GM21723 (cell line): ENCODE data around the gene RARRES1.

Source experiments
- ATAC-seq: cut with Tn5 transposase; IDR thresholded peaks from one replicate; pipeline ENCODE4 v1.9.1; 2021; ENCODE audit warnings: mild to moderate bottlenecking, moderate library complexity; ENCODE audit not compliant: unreplicated experiment

Gene RARRES1

DNA sequence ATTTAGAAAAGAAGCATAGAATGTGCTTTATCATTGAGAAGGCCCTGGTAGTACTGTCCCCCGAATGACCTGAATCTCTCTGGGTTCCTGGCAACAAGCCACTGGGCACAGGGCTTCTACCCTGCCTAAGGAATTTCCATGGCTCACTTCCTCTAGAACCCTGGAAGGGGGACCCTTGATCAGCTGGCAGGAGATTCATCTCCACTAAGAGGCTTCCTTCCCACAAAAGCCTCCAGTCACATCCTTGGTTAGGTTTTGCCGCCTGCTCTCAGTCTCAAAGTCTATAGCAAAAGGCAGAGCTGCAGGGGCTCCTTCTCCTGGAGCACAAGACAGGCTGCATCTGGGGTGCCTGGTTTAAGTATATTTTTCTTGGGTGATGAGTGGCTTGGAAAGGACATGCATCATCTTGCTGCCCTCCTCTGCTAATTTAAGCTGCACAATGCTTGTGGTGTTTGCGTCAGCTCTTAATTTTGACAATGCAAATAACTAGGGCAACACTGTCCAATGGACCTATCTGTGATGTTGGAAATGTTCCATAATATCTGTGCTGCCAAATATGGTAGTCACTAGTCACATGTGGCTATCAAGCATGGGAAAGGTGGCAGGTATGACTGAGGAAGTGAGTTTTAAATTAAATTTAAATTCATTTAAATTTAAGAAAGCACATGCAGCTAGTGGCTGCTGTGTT, 33.4 kb upstream of the RARRES1 start:
- ATAC-seq: no peak

DNA sequence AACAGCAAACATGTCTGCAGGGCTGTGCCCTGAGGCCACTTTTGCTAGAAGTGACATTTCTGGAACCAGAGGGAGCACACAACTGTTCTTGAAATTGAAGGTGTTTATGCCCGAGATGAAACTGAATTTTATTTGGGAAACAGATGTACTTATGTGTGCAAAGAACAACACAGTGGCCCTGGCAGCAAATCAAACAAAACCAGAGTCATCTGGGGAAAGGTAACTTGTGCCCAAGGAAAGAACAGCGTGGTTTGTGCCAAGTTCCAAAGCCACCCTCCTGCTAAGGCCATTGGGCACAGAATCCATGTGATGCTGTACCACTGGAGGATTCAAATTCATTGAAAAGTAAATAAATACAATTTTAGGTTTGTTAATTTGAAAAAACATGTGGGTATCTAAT, 31.2 kb upstream of the RARRES1 start:
- ATAC-seq: no peak

DNA sequence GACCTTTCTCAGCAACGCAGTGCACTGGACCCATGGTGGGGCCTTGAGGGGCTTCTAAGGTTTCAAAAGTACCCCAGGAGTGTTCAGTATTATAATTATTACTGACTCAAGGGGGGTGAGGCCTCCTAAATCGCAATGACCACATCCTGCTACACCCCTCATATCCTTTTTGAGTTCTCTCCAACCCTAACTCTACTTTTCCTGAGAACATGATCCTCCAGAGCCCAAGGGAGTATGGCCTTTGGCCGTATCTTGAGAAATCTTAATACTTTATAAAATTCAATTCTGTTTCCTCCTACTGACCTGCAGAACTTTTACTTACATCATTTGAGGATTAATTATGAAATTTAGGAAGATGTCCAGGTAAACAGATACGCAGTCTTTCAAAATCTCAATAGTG, 30.4 kb upstream of the RARRES1 start:
- ATAC-seq: no peak

DNA sequence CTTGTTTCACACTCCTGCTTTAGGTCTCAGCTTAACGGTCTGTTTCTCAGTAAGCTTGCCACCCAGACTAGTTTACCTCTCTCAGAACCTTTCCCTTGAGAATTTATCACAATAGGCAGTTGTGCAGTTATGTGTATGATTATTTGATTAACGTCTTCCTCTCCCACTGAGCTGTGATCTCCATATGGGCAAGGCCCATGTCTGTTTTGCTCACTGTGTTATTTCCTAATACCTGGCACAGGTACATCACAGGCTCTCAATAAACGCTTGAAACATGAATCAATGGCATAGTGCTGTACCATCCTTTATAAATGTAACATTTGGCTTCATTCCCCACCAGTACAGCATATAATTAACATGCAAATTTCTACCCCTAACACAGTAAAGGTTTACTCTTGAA, 29.1 kb upstream of the RARRES1 start:
- no peak for ATAC-seq

DNA sequence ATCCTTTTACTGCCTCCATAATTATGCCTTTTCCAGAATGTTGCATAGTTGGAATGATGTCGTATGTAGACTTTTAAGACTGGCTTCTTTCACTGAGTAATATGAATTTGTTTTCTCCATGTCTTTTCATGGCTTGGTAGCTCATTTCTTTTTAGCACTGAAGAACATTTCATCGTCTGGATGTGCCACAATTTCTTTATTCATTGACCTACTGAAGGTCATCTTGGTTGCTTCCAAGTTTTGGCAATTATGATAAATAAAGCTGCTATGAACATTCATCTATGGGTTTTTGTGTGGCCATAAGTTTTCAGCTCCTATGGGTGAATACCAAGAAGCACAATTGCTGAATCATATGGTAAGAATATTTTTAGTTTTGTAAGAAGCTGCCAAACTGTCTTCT, 23.2 kb upstream of the RARRES1 start:
- no peak for ATAC-seq

DNA sequence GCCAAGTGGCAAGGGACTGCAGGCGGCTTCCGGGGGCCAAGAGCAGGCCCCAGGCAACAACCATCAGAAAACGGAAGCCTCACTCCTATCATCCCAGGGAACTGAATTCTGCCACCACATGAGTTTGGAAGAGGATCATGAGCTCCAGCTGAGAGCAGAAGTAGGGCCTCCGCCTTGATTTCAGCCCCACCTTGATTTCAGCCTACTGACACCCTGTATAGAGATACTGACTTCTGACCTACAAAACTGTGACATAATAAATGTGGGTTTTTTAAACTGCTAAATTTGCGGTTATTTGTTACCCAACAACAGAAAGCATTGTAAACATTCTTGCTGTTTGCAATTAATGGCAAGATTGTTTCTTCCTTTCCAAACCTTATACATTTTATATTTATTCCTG, 21.6 kb upstream of the RARRES1 start:
- ATAC-seq: no peak

DNA sequence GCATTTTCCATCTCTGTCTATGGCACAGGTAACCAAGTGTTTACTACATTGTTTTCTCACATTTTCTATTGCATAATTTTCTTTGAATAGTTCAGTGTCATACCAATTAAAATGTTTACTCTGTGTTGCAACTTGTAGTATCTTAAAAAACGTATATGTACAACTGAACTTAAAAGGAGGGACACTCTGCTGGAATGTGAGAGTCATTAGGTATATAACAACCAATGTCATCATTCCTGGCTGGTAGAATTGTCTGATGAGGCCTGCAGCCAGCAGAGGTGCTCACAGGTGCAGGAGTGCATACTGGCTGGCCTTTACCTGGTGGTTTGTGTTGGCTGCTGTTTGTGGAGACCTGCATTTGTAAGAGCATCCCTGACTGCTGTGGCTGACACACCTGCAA, 19.1 kb upstream of the RARRES1 start:
- ATAC-seq: no peak

DNA sequence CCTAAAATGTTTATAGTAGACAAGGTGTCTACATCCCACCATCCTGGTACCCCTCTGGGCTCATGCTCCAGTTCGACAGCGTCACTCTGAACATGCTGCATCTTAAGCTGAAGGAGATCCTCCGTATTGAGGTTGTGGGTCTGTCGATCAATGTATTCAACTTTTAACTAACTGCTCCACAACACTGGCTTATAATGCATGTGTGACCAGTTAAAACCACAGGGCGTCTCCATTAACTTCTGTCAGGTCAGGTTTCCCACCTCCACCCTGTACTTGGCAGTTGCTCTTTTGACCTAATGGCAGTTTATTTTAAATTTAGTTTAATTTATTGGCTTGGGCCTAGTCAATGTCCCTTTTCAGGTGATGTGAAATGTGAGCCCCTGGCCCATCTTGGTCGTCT, 17.8 kb upstream of the RARRES1 start:
- no peak for ATAC-seq

DNA sequence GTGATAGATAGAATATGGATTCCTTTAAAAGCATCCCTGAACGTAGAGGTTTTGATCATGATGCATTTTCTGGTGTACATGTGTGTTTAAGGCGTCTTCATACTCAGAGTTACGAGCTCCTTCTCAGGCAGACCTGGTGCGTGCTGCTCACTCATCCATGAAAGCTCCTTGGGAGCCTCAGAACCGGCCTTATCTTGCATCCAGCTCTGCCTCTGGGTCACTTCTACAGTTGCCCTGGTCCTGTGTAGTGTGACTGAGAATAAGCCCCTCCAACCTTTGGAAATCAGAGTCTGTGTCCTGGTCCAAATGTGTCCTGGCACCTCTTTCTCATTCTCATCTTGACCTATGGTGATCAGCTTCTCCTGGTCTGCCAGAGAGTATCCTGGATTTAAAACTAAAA, 17.3 kb upstream of the RARRES1 start:
- ATAC-seq: no peak

DNA sequence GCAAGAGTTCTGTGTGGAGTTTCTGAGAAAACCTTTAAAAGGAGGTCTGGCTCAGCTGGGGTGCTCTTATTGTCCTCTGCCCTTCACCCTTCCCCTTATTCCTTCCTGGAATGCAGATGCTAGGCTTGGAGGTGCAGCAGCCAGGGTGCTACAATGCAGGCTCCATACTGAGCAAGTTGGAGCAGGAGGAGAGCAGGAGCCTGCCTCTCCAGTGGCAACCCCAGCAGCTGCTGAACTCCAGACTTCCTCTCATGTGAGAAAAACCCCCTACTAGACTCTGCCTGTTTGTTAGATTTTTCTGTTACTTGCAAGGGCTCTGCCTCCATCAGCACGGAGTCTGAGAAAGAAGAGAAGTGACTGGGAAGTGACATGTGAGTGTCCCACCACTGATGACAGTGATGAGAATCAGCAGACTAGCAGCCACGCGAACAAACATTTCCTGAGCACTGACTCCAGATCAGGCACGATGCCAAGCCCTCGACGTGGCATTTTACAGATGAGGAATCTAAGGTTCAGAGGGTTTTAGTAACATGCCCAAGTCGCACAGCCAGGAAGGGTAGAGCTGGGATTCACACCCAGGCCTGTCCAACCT, 16.1 kb upstream of the RARRES1 start:
- no peak for ATAC-seq

DNA sequence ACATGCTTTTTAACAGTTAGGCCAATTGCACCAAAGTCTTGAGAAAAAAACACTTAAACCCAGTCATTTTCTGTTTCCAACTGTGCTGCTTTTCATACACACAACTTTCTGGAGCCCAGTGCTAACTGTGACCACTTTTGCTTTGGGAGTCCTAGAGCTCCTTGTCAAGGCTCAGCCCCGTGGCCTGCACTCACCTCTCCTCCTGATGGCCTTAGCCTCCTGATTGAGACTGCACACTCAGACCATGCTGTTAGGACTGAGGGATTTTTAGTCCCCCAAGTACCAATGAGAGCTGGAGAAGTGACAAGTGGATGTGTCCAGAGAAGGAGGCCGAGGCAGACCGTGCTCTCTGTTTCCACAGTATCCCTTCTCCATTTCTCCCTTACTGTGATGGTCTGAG, 15.2 kb upstream of the RARRES1 start:
- ATAC-seq: no peak

DNA sequence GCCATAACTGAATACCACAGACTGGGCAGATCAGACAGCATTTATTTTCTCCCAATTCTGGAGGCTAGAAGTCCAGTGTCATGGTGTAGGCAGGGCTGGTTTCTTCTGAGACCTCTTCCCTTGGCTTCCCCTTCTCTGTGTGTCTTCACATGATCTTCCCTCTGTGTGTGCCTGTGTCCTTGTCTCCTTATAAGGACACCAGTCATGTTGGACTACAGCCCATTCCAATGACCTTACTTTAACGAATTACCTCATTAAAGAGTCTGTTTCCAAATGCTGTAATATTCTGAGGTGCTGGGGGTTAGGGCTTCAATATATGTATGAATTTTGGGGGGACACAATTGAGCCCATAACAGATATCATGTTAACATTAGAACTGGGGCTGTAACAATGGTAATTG, 13.3 kb upstream of the RARRES1 start:
- no peak for ATAC-seq

DNA sequence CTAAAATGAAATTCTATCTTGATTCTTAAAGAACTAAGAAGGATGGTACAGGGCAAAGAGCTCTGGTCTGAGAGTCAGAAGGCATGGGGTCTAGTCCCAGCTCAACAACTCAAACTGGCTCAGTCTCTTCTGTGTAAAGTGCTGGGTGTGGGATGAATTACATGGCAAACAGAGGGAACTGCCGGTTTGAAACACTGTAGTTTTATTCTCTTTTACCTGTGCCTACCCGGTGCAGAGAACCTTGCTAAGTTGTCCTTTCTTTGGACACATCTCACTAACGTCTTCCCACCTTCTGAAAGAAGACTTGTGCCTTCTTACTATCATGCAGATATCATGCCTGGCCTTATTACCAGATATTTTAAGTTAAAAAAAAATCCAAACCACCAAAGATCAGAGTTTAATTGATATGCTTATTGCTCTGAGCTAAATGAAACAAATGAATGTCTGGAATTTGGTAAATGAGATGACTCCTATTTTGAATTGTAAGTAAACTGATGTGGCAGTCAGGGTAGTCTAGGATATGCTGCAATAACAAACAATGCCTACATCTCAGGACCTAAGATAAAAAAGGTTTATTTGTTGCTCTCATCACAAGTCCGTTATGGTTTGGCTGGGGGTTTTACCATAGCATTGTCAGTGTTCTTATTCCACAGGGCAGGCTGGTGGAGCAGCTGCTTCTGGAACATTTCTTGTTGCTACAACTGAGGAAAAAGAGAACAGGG, 12.5 kb upstream of the RARRES1 start:
- no peak for ATAC-seq

DNA sequence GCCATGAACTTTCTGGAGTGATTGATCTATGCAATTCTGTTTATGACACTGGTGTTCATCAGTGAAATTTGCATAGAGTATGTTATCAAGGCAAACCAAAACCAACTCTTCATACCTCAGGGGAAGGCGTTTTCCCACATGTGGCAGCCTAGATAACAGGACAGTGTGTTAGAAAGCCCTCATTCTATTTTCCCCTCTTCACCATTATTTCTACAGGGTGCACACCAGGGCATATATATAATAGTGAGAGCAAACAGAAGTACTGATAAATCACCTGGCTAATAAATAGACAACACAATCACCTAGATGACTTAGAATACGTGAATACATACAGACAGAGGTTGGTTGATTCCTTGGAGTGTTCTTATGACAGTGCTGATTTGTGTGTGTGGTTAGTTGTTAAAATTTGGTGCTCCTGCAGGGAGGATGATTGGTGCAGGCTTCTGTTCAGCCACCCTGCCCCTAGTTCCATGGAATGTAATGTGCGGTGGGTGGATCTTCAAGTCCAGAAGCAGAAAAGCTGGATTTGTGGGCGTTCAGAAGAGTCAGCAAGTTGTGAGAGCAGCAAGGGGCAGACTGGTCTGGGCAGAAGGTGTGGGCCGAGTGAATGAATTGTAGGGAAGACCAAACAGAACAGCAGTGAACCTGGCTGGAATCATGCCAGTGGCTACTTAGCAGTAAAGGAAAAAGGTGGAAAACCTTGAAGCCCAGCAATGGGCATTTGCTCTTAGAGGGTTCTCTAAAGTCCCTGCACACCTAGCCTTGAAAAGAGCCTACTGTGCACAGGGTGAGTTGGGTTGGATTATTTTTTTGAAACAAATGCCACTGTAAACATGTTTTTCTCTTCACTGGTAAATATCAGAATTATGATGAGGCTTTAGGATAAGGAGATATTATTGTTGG, 11.7 kb upstream of the RARRES1 start:
- no peak for ATAC-seq

DNA sequence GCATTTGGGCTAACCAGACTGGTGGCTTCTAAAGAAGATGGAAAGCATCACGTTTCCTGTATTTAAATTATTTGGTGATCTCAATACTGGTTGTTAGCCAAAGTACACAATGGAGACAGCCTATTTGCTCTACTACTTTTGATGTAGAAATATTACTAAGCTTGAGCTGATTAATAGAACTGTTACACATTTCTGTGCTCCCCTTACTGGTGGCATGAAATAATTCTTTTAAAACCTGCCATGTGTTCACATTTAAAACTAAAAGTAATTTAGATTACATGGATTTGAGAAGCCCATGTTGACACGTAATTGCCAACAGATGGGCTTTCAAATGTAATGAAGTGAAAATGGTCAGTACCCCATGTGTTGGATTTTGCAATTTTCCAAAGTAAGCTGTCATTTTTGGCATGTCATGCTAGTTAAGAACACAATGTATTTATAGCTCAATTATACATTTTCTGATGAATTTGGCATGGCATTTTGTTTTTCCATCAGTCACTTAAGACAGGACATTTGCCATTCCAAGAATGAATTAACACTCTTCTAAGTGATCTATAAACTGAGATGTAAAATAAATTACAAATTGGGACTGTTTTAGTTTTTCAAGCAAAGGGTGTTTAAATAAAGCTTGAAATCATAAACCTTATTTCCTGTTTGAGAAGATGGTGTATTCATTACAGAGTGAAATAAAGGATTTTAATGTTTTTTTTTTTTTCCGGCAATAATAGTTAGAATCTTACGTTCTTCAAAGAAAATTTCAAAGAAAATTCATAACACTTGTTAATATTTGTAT, 10.8 kb upstream of the RARRES1 start:
- ATAC-seq: no peak

DNA sequence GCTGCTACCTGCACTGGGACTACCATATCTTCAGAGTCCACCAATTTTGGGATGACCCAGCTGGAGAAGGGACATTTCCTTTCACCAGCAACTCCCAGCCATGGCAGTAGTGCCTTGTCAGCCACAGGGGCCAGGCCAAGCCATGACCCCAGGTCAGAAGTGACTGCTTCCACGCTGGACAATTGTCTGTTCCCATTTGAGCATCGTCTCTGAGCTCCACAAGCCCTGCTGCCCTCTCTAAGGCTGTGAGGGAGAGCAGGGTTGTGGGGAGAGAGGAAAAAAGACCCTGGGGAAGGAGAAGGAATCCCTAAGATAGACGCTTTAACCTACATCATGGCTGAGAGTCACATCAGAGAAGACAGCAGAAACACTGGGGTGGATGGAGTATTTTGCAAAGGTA, 7.4 kb upstream of the RARRES1 start:
- ATAC-seq: no peak

DNA sequence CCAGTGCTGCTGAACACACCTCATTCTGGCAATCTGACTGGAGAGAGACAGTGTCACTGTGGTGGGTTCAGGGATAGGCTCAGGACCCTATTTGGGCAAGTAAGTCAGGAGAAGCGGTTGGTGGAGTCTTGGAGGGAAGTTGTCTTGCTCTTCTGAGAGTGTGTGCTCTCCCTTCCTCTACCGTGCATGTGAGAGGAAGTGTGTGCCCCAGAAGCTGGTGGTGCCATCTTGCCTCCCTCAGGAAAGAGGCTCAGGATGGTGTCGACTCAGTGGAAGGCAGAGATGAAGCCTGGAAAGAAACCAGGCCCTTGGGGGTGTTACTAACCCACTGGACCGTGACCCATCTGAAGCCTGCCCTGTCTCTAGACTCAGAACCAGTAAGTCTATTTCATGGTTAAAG, 6.8 kb upstream of the RARRES1 start:
- no peak for ATAC-seq

DNA sequence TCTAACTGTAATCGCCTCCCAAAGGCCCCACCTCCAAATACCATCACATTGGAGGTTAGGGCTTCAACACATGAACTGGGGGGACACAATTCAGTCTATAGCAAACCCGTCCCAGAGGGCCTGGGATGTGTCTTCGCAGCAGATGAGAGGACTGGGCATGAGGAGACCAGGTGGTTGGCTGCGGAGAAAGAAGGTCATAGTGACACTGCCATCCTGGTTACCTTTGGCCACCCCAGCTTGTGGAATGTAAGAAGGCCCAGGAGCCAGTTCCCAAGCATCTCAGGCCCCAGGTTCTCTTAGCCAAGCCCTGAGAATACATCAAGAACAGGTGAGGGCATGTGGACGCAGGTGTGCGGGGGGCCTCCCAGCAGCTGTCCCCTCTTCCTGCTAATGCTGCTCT, 6.4 kb upstream of the RARRES1 start:
- ATAC-seq: no peak

DNA sequence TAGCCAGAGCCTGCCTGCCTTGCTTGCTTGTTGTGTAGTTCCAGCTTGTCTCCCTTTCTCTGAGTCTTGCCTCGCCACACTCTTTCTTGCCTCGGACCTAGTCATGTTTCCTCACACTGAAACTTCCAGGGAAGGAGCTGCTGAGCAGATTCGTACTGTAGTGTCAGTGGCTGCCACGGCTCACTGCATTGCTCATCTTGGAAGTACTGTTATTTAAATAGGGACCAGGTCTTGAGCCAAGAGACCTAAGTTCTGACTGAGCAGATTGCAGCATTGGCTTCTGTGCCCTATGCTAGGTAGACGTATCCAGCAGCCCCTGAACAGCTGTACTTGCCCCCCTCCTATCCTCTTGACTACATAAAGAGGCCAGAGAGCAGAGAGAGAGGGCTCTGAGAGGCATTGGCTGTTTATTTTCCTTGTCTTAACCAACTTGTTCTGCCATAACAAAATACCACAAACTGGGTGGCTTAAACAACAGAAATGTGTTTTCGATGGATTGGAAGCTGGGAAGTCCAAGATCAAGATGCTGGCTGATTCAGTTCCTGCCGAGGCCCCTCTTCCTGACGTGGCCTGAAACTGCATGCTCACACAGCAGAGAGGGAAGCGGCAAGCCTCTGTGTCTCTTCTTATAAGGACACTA, 5.8 kb upstream of the RARRES1 start:
- ATAC-seq: no peak

DNA sequence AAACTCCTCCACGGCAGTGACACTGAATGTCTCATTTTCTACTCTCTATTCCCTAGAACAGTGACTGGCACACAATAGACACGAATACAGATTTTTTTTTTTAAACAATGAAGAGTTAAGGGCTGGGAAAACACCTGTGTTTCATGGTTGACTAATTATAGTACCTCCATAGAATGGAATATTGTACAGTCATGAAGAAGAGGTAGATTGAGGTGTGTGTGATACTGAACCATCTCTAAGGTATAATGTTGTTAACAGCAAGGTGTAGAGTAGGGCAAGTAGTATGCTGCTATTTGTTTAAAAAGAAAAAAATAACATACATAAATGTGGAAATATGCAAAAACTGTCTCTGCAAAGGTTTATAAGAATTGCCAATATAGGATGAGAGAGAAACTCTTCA, 5.2 kb upstream of the RARRES1 start:
- no peak for ATAC-seq
